Central memory CD4-positive, alpha-beta T cell (primary cell): Measurements from ENCODE around the gene LIME1.

Source experiments
- DNase-seq: peaks from one replicate; pipeline ENCODE4 v3.0.0; 2022

Gene LIME1

GRCh38 chr20:63751471-63752271 lies 15.2 kb downstream of the LIME1 start:
- DNase-seq, result no peak

- no peak for DNase-seq
Measured at GRCh38 chr20:63752411-63753101, 16.1 kb downstream of the LIME1 start.

DNA sequence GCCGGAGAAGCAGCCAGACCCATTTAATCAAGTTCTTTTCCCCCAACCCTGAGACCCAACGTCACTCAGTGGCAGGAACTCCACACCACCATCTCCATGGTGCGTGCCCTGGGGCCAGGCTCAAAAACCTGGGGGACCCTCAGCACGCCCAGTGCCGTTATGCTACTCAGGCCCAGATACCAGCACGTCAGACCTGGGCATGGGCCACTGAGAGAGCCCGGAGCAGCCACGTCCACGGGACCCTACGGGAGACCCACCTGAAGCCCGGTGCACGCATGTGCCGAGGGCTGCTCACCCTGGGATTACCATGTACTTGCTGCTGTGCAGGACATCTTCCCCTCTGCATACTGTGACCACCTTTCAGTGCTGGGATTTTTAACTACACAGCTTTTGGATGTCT lies 16.9 kb downstream of the LIME1 start:
- no peak for DNase-seq

GRCh38 chr20:63754008-63754407 lies 17.5 kb downstream of the LIME1 start:
- DNase-seq, result no peak

DNA sequence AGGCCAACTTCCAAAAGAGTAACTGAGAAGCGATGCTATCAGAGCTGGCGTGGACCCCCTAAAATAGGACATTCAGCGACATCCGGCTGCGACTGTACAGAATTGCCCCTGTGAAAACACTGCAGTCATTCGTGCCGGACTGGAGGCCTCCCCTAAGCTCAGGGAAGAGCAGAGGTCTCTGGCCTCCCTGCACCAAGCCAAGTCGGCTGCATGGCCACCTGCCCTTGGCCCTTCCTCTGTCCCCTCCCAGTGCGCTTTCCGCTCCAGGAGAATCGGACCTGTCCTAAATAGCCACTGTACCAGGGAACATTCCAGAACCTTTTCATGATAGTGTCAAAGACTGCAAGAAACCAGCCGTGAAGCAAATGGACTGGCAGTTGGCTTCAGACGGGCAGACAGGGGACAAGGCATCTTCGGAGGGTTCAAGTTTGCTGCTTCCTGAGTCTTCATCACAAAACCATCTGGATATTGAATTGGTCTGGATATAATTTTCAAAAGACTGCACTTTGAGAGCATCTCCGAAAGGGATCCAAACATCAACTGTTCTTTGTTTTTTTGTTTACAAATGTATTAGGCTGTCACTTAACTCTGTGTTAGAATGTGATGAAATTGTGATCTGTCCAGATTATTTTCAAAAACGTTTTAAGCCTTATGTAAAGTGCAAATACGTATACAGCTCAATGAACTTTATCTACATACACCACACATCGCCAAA lies 19.6 kb downstream of the LIME1 start:
- no peak for DNase-seq

- DNase-seq, result no peak
Measured at GRCh38 chr20:63756648-63756991, 20.2 kb downstream of the LIME1 start.

DNA sequence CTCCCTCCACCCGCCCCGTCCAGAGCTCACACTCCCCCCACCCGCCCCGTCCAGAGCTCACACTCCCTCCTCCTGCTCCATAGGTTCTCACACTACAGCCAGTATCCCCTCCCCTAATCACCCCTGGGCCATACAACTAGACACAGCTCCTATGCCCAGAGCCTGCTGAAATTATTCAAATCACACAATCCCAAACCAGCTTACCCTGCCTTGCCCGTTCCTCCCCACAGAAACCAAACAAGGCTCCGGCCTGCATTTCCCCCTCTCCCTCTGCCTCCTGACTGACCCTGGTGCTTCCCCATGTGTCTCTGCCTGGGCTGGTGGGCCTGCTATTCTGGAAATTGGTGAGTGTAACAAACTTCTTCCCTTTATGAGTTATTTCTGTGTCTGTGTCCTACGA lies 21.7 kb downstream of the LIME1 start:
- DNase-seq, result no peak

DNA sequence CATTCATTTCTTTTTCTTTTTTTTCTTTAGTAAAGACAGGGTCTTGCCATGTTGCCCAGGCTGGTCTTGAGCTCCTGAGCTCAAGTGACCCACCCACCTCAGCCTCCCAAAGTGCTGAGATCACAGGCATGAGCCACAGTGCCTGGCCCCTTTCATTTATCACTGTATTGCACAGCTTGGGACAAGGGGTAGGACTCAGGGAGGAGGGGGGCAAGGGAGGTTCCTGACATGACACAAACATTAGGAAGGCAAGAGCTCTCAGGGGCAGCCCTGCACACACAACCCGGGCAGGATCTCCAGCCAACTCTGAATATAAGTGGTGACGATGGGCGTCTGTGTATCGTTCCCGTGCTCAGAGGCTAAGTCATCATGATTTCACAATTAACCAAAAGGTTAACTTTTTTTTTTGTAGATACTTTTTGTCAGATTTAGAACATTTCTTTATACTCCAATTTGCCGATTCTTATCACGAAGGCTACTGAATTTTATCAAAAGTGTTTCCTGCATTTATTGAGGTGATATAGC lies 23.0 kb downstream of the LIME1 start:
- DNase-seq, result no peak

DNA sequence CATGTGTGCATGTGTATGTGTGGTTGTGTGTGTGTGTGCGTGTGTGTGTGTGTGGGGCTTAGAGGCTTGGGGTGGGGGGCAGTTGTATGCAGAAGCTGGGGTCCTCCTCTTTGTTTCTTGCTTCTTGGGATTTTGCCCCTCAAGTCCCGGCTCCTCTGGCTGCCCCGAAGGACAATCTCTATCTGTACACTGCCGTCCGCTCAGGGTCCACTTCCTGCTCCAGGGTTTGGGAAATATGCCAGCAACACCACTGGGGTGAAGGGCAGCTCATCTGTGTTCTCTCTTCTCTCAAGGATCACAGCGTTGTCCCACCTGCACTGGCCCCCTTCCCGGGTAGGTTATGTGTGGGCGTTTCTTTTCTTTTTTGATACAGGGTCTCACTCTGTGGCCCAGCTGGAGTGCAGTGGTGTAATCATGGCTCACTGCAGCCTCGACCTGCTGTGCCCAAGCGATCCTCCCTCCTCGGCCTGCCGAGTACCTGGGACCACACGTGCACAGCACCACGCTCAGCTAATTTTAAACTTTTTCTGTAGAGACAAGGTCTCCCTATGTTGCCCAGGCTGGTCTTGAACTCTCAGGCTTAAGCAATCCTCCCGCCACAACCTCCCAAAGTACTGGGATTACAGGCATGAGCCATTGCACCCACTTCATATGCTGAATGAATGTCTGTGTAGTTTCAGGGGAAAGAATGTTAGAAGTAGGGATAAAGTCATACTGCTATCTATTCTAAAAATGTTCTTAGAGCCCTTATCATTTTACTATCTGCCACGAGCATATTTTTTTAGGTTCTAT lies 28.8 kb downstream of the LIME1 start:
- DNase-seq, result no peak

GRCh38 chr20:63765902-63766301 lies 29.4 kb downstream of the LIME1 start:
- DNase-seq, result no peak

- DNase-seq, result no peak
Measured at GRCh38 chr20:63766695-63767426, 30.4 kb downstream of the LIME1 start.

- DNase-seq, result no peak
Measured at GRCh38 chr20:63767456-63767855, 31.0 kb downstream of the LIME1 start.

GRCh38 chr20:63767886-63768285 lies 31.4 kb downstream of the LIME1 start:
- no peak for DNase-seq

DNA sequence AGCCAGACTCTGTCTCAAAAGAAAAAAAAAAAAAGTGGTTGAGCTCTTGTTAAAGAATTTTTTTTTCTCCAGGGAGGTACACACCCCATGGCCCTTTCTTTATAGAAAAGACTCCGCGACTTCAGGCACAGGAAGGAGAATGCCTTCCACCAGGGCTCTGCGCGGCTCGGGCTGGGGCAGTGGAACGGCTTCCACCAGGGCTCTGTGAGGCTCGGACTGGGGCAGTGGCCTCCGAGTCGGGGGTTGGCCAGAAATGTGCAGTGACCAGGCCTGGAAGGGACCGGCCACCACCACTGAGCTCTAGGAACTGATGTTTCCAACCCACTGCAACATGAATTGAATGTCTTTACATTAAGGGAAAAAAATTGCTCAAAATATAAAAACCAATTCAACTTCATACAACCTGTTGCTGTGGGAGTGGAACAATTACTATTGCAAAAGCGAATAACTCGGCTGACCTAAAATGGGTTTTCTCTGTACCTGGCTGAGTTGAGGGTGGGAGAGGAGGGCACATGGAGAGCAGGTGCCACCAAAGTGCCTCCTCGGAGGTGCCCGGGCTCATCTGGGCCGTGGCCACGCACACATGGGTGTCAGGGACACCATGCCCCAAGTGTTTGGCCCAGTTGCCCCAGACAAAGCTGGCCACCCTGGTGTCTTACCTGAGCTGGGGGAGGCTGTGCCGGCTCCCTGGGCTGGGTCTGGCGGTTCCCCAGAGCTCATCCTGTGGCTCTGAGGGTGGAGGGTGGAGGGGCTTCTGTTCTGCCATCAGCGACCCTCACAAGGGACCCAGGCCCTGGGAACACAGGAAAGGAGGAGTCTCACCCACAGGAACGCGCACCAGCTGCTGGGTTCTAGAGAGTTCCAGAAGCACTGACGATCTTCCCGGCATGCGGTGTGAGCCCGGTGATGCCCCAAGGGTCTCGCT lies 32.4 kb downstream of the LIME1 start:
- DNase-seq, result no peak

GRCh38 chr20:63769891-63770474 lies 33.5 kb downstream of the LIME1 start:
- no peak for DNase-seq

DNA sequence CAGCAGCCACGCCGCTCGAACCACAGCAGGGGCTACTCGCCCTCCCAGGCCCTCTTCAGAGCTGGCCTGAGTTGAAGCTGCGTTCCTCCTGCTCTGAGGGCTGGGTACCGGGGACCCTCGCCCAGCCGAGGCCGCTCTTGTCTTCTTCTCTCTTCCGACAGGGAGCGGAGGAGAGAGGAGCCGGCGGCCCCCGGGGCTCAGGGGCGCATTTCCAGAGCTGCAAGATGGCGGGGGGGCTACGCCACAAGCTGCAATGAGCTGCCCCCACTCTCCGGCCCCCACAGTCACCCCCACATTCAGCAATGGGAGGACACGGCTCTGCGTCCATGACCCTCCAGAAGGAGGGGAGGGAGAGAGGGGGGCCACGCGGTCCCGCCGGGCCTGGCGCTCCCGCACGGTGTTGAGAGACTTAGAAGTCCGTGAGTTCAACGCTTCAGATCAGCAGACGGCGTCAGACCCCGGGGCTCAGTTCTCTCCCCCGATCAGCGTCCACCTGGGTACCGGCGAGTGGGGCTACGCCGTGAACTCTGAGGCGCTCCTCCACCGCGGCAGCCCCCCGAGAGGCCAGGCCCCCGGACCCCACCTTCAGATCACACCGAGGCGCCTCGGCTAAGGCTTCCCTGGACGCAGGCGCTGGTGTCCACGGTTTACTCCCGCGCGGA lies 34.7 kb downstream of the LIME1 start:
- DNase-seq, result no peak

- DNase-seq, result no peak
Measured at GRCh38 chr20:63772781-63773518, 36.5 kb downstream of the LIME1 start.

- no peak for DNase-seq
Measured at GRCh38 chr20:63773571-63774241, 37.2 kb downstream of the LIME1 start.

GRCh38 chr20:63774306-63774705 lies 37.8 kb downstream of the LIME1 start:
- DNase-seq, result no peak
